HepG2 (cell line): ENCODE data around the gene CD40. TPM values are rescaled to one million over a fixed set of nuclear protein-coding genes. Genes with fewer than 3 reads are reported as not detected.

ENCODE experiments used
- BHLHE40 ChIP-seq: IDR thresholded peaks from 2 replicates; pipeline ENCODE4 v1.6.1; 2011; ENCODE audit warnings: low read length, improper control_type of control experiment
- CHCHD3 ChIP-seq: sonication (generic); formaldehyde crosslinking; IDR thresholded peaks from 2 replicates; pipeline ENCODE4 v1.8.0; 2022; ENCODE audit warnings: mild to moderate bottlenecking, missing genetic modification reagents, moderate library complexity
- HIVEP1 ChIP-seq: sonication (generic); formaldehyde crosslinking; IDR thresholded peaks from 2 replicates; pipeline ENCODE4 v1.4.0; 2020; ENCODE audit warnings: mild to moderate bottlenecking, missing genetic modification reagents
- HOXA5 ChIP-seq: sonication (generic); formaldehyde crosslinking; IDR thresholded peaks from 2 replicates; pipeline ENCODE4 v1.4.0; 2020; ENCODE audit warnings: missing genetic modification reagents
- HOXA7 ChIP-seq: sonication (generic); formaldehyde crosslinking; IDR thresholded peaks from 2 replicates; pipeline ENCODE4 v1.8.1; 2022; ENCODE audit warnings: mild to moderate bottlenecking, missing genetic modification reagents, moderate library complexity
- HOXA9 ChIP-seq: sonication (generic); formaldehyde crosslinking; IDR thresholded peaks from 2 replicates; pipeline ENCODE4 v1.8.1; 2022; ENCODE audit warnings: missing genetic modification reagents, mild to moderate bottlenecking, moderate library complexity, borderline replicate concordance
- JUNB ChIP-seq: sonication (generic); formaldehyde crosslinking; IDR thresholded peaks from 2 replicates; pipeline ENCODE4 v1.8.0; 2022; ENCODE audit warnings: missing genetic modification reagents, mild to moderate bottlenecking, borderline replicate concordance
- MIXL1 ChIP-seq: IDR thresholded peaks from 2 replicates; pipeline ENCODE4 v1.6.1; 2016
- SMC3 ChIP-seq: IDR thresholded peaks from 2 replicates; pipeline ENCODE4 v1.6.1; 2011; ENCODE audit warnings: low read length, improper control_type of control experiment
- SRY ChIP-seq: sonication (generic); formaldehyde crosslinking; IDR thresholded peaks from 2 replicates; pipeline ENCODE4 v1.8.0; 2022; ENCODE audit warnings: mild to moderate bottlenecking, missing genetic modification reagents
- THYN1 ChIP-seq: sonication (generic); formaldehyde crosslinking; IDR thresholded peaks from 2 replicates; pipeline ENCODE4 v1.8.1; 2023; ENCODE audit warnings: low read depth, mild to moderate bottlenecking, moderate library complexity, missing genetic modification reagents, borderline replicate concordance
- YEATS4 ChIP-seq: sonication (generic); formaldehyde crosslinking; IDR thresholded peaks from 2 replicates; pipeline ENCODE4 v1.4.0; 2020; ENCODE audit warnings: missing genetic modification reagents, borderline replicate concordance
- ZNF3 ChIP-seq: IDR thresholded peaks from 2 replicates; pipeline ENCODE4 v1.7.0; 2017; ENCODE audit warnings: inconsistent platforms
- ZNF33A ChIP-seq: sonication (generic); formaldehyde crosslinking; IDR thresholded peaks from 2 replicates; pipeline ENCODE4 v1.5.1; 2020; ENCODE audit warnings: missing genetic modification reagents, mild to moderate bottlenecking, moderate library complexity, borderline replicate concordance
- ZNF354B ChIP-seq: sonication (generic); formaldehyde crosslinking; IDR thresholded peaks from 2 replicates; pipeline ENCODE4 v1.8.0; 2022; ENCODE audit warnings: mild to moderate bottlenecking, missing genetic modification reagents
- ZNF7 ChIP-seq: IDR thresholded peaks from 2 replicates; pipeline ENCODE4 v1.6.1; 2016; ENCODE audit warnings: missing biosample characterization, missing genetic modification reagents
- ZNF891 ChIP-seq: sonication (generic); formaldehyde crosslinking; IDR thresholded peaks from 2 replicates; pipeline ENCODE4 v1.5.0; 2020; ENCODE audit warnings: mild to moderate bottlenecking, missing genetic modification reagents
- polyA plus RNA-seq, 8 experiments: library from polyadenylated mRNA; depleted of rRNA in 3 of 8; stranded (reverse) in 7 of 8; unstranded in 1 of 8; fragments of >200 nt; fragmentation: Illumina TruSeq in 4 of 8; extraction: Trizol in 4 of 8; gene quantifications; 2 replicates each; pipeline versions ENCODE4 v1.2.1 to v1.2.3, GENCODE V29; 2011 to 2016; ENCODE audit warnings: low read depth in 4 of 8, missing spikeins in 1 of 8, mixed read lengths in 1 of 8; ENCODE audit not compliant: insufficient read depth in 1 of 8
- total RNA-seq, 5 experiments: library from RNA; depleted of rRNA; stranded (reverse); fragments of >200 nt; fragmentation: Illumina TruSeq; extraction: Trizol; gene quantifications; 2 replicates each; pipeline ENCODE4 v1.2.3, GENCODE V29; 2016; ENCODE audit warnings: low read depth in 1 of 5
- TF ChIP-seq, protein P1 (sequence below): sonication (generic); formaldehyde crosslinking; IDR thresholded peaks from 2 replicates; pipeline ENCODE4 v1.4.0; 2020; ENCODE audit warnings: missing genetic modification reagents
- TF ChIP-seq, protein P2 (sequence below): sonication (generic); formaldehyde crosslinking; IDR thresholded peaks from 2 replicates; pipeline ENCODE4; 2020; ENCODE audit warnings: missing genetic modification reagents, mild to moderate bottlenecking, borderline replicate concordance
- TF ChIP-seq, protein P3 (sequence below): sonication (generic); formaldehyde crosslinking; IDR thresholded peaks from 2 replicates; pipeline ENCODE4 v1.5.1; 2020; ENCODE audit warnings: missing genetic modification reagents, mild to moderate bottlenecking, borderline replicate concordance
- TF ChIP-seq, protein P4 (sequence below): sonication (generic); formaldehyde crosslinking; IDR thresholded peaks from 2 replicates; pipeline ENCODE4 v1.8.1; 2023; ENCODE audit warnings: mild to moderate bottlenecking, missing genetic modification reagents, borderline replicate concordance
- TF ChIP-seq, protein P5 (sequence below): sonication (generic); formaldehyde crosslinking; IDR thresholded peaks from 2 replicates; pipeline ENCODE4 v1.5.0; 2020; ENCODE audit warnings: mild to moderate bottlenecking, missing genetic modification reagents, moderate library complexity
- TF ChIP-seq, protein P6 (sequence below): sonication (generic); formaldehyde crosslinking; IDR thresholded peaks from 2 replicates; pipeline ENCODE4 v1.5.0; 2020; ENCODE audit warnings: missing genetic modification reagents

Gene CD40
- total and polyA plus RNA-seq, 2 of the 13 experiments (the other 11 are each of a cell fraction or from before 2014, with no cell fraction given): 4.6 to 13.4 TPM

DNA sequence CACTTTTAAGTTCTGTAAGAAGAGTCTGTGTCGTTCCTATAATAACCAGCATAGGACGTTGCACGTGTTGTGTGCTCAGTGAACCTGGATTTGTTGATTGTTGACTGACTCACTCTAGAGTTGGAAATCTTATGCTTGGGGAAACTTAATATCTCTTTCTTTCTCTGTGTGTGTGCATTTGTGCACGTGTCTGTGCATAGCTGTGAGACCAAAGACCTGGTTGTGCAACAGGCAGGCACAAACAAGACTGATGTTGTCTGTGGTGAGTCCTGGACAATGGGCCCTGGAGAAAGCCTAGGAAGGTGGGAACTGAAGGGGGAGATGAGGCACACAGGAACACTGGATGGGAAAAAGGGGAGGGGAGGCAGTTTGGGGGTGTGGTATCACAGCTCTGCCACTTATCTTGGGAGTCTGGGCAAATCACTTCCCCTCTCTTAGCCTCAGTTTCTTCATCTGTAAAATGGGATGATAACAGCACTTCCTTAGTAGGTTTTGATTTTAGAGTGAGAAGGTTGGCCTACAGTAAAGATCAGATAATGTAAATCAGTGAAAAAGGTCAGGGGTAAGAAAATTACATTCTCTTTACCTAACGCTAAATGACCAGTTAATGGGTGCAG is 8.4 kb downstream of the CD40 start (continued):
- TF ChIP-seq, protein P1, sequence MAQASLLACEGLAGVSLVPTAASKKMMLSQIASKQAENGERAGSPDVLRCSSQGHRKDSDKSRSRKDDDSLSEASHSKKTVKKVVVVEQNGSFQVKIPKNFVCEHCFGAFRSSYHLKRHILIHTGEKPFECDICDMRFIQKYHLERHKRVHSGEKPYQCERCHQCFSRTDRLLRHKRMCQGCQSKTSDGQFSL: no peak
- TF ChIP-seq, protein P2, sequence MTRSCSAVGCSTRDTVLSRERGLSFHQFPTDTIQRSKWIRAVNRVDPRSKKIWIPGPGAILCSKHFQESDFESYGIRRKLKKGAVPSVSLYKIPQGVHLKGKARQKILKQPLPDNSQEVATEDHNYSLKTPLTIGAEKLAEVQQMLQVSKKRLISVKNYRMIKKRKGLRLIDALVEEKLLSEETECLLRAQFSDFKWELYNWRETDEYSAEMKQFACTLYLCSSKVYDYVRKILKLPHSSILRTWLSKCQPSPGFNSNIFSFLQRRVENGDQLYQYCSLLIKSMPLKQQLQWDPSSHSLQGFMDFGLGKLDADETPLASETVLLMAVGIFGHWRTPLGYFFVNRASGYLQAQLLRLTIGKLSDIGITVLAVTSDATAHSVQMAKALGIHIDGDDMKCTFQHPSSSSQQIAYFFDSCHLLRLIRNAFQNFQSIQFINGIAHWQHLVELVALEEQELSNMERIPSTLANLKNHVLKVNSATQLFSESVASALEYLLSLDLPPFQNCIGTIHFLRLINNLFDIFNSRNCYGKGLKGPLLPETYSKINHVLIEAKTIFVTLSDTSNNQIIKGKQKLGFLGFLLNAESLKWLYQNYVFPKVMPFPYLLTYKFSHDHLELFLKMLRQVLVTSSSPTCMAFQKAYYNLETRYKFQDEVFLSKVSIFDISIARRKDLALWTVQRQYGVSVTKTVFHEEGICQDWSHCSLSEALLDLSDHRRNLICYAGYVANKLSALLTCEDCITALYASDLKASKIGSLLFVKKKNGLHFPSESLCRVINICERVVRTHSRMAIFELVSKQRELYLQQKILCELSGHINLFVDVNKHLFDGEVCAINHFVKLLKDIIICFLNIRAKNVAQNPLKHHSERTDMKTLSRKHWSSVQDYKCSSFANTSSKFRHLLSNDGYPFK (CRISPR knock-in tag): no peak
- TF ChIP-seq, protein P3, sequence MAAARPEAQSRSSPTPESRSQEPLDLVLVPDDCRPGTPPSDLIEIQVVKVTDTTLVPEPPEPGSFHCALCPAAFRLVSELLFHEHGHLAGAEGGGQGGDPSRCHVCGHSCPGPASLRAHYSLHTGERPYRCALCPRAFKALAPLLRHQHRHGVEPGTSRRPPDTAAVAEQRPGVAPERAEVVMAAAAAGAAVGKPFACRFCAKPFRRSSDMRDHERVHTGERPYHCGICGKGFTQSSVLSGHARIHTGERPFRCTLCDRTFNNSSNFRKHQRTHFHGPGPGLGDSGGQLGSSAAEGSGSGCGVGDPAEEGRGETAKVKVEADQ (CRISPR knock-in tag): no peak
- TF ChIP-seq ZNF33A (CRISPR knock-in tag) (no peak), SRY (CRISPR knock-in tag) (no peak), ZNF3 (peak; percentile 96), ZNF891 (CRISPR knock-in tag) (no peak), ZNF354B (CRISPR knock-in tag) (no peak), ZNF7 (CRISPR knock-in tag) (no peak), JUNB (CRISPR knock-in tag) (peak; percentile 60; the same call in 1 of the 2 replicates), HOXA5 (CRISPR knock-in tag) (no peak), CHCHD3 (CRISPR knock-in tag) (no peak), MIXL1 (no peak), SMC3 (no peak), HOXA9 (CRISPR knock-in tag) (no peak), BHLHE40 (peak; percentile 97), HIVEP1 (CRISPR knock-in tag) (no peak), YEATS4 (CRISPR knock-in tag) (no peak), HOXA7 (CRISPR knock-in tag) (no peak), THYN1 (no peak)
- TF ChIP-seq, protein P4, sequence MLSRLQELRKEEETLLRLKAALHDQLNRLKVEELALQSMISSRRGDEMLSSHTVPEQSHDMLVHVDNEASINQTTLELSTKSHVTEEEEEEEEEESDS (CRISPR knock-in tag): no peak
- TF ChIP-seq, protein P5, sequence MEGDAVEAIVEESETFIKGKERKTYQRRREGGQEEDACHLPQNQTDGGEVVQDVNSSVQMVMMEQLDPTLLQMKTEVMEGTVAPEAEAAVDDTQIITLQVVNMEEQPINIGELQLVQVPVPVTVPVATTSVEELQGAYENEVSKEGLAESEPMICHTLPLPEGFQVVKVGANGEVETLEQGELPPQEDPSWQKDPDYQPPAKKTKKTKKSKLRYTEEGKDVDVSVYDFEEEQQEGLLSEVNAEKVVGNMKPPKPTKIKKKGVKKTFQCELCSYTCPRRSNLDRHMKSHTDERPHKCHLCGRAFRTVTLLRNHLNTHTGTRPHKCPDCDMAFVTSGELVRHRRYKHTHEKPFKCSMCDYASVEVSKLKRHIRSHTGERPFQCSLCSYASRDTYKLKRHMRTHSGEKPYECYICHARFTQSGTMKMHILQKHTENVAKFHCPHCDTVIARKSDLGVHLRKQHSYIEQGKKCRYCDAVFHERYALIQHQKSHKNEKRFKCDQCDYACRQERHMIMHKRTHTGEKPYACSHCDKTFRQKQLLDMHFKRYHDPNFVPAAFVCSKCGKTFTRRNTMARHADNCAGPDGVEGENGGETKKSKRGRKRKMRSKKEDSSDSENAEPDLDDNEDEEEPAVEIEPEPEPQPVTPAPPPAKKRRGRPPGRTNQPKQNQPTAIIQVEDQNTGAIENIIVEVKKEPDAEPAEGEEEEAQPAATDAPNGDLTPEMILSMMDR (CRISPR knock-in tag): no peak
- TF ChIP-seq, protein P6, sequence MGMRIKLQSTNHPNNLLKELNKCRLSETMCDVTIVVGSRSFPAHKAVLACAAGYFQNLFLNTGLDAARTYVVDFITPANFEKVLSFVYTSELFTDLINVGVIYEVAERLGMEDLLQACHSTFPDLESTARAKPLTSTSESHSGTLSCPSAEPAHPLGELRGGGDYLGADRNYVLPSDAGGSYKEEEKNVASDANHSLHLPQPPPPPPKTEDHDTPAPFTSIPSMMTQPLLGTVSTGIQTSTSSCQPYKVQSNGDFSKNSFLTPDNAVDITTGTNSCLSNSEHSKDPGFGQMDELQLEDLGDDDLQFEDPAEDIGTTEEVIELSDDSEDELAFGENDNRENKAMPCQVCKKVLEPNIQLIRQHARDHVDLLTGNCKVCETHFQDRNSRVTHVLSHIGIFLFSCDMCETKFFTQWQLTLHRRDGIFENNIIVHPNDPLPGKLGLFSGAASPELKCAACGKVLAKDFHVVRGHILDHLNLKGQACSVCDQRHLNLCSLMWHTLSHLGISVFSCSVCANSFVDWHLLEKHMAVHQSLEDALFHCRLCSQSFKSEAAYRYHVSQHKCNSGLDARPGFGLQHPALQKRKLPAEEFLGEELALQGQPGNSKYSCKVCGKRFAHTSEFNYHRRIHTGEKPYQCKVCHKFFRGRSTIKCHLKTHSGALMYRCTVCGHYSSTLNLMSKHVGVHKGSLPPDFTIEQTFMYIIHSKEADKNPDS (CRISPR knock-in tag): no peak
